Lung (tissue), 12 donors: ENCODE measurements around the gene G6PC1. TPM values are rescaled to one million over a fixed set of nuclear protein-coding genes. Genes with fewer than 3 reads are reported as not detected.
A peak's percentile ranks its signal among the peaks of the same experiment; 100 is the strongest.

Experiments
- ATAC-seq: fragments of 200-7000 bp; cut with Tn5 transposase; one replicate; pipeline ENCODE4 v1.9.1; 2020; ENCODE audit warnings: moderate number of reproducible peaks; ENCODE audit not compliant: insufficient read depth, low FRiP score
- DNase-seq, 3 donors: peaks; one replicate each; pipeline ENCODE4 v3.0.0-alpha.2; 2013 to 2017
- H3K27ac ChIP-seq, 2 donors: one replicate each; pipeline ENCODE4 v1.5.1; 2013; ENCODE audit warnings: mild to moderate bottlenecking in 2 of 2, moderate library complexity in 2 of 2, control low read depth in 1 of 2, inconsistent platforms in 1 of 2, low read depth in 1 of 2, low read length in 1 of 2
- H3K27me3 ChIP-seq, 3 donors: one replicate each; pipeline ENCODE4 v1.5.1; 2013; ENCODE audit warnings: low read length in 2 of 3; ENCODE audit not compliant: control insufficient read depth in 3 of 3, insufficient read depth in 3 of 3
- H3K36me3 ChIP-seq, 4 donors: one replicate each; pipeline ENCODE4 v1.5.1; 2013; ENCODE audit warnings: low read length in 4 of 4, mild to moderate bottlenecking in 1 of 4, moderate library complexity in 1 of 4; ENCODE audit not compliant: control insufficient read depth in 4 of 4, insufficient read depth in 4 of 4
- H3K4me1 ChIP-seq, 5 donors: one replicate each; pipeline ENCODE4 v1.5.1; 2013; ENCODE audit warnings: low read length in 5 of 5, mild to moderate bottlenecking in 2 of 5, moderate library complexity in 1 of 5; ENCODE audit not compliant: control insufficient read depth in 5 of 5, insufficient read depth in 5 of 5
- H3K4me3 ChIP-seq: one replicate; pipeline ENCODE4 v1.5.1; 2013; ENCODE audit warnings: mild to moderate bottlenecking, control low read depth, moderate library complexity
- H3K9ac ChIP-seq, 2 donors: one replicate each; pipeline ENCODE4 v1.5.1; 2013; ENCODE audit warnings: low read length in 2 of 2, control low read depth in 1 of 2; ENCODE audit not compliant: insufficient read depth in 1 of 2
- H3K9me3 ChIP-seq, 4 donors: one replicate each; pipeline ENCODE4 v1.5.1; 2013; ENCODE audit warnings: low read length in 3 of 4, mild to moderate bottlenecking in 1 of 4, moderate library complexity in 1 of 4; ENCODE audit not compliant: control insufficient read depth in 4 of 4, insufficient read depth in 3 of 4
- CTCF ChIP-seq: IDR thresholded peaks from 2 replicates; pipeline ENCODE4 v1.5.1; 2012; ENCODE audit warnings: mild to moderate bottlenecking; ENCODE audit errors: control extremely low read depth, extremely low read depth
- WGBS, 2 donors: extraction: QIAGEN DNeasy Blood & Tissue Kit; methylation state at CpG; one replicate each; pipeline ENCODE4 v1.1.7; 2013; 5-methylcytosine and 5-hydroxymethylcytosine counted together
- polyA plus RNA-seq, 2 donors: library from polyadenylated mRNA; stranded (reverse); fragments of 200-250 nt; gene quantifications; one replicate each; pipeline ENCODE4 v1.2.1, GENCODE V29; 2013
- total RNA-seq, 2 donors: library from RNA; depleted of rRNA in 1 of 2; stranded (reverse); fragments of >200 nt in 1 of 2; gene quantifications; one replicate each; pipeline ENCODE4 v1.2.1, GENCODE V29; 2014 to 2021
- donor health status: control.
- donor health status: control.
- donor health status: Bipolar disorder and iron deficiency.
- donor health status: healthy.
- donor health status: DM: yes; HTN: yes; CAD: no.

The G6PC1 gene
- total and polyA plus RNA-seq, 4 donors: 0.09 TPM; not detected in 3

DNA sequence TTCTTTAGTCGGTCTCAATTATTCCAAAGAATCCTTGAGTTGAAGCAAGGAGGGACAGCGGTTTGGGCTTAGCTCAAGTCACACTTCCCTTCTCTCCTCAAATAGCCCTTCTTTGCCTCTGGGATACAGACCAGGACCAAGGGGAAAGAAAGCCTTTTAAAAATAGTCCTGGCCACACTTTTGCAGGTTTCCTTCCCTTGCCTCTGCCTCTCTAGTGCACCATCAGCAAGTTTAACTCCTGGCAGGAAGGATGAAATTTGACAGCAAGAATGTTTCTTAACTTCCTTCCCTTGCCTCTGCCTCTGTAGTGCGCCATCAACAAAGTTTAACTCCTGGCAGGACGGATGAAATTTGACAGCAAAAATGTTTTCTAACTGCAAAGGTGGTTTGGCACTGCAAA is 7.2 kb upstream of the G6PC1 start:
- H3K9me3 ChIP-seq: no peaks in the 10 kb centered on the region
- TF ChIP-seq CTCF: no peak
- WGBS, 2 donors: 10 to 17% methylated on average over 4 of the region's 4 CpGs
- H3K4me3 ChIP-seq: no peak overlapping the region
- H3K4me1 ChIP-seq: peaks cover 7 to 39% (median 14%) of the 10 kb centered on the region in 5 donors
- ATAC-seq (peak; percentile 21), DNase-seq (peak in 2 of 3 donors; percentile 69)
- H3K27ac ChIP-seq: peak overlapping the region in 1 of 2 donors; percentile 46
- H3K9ac ChIP-seq: peak overlapping the region in 1 of 2 donors; percentile 67
- H3K27me3 ChIP-seq: no peaks in the 10 kb centered on the region
- H3K36me3 ChIP-seq: no peaks in the 10 kb centered on the region

DNA sequence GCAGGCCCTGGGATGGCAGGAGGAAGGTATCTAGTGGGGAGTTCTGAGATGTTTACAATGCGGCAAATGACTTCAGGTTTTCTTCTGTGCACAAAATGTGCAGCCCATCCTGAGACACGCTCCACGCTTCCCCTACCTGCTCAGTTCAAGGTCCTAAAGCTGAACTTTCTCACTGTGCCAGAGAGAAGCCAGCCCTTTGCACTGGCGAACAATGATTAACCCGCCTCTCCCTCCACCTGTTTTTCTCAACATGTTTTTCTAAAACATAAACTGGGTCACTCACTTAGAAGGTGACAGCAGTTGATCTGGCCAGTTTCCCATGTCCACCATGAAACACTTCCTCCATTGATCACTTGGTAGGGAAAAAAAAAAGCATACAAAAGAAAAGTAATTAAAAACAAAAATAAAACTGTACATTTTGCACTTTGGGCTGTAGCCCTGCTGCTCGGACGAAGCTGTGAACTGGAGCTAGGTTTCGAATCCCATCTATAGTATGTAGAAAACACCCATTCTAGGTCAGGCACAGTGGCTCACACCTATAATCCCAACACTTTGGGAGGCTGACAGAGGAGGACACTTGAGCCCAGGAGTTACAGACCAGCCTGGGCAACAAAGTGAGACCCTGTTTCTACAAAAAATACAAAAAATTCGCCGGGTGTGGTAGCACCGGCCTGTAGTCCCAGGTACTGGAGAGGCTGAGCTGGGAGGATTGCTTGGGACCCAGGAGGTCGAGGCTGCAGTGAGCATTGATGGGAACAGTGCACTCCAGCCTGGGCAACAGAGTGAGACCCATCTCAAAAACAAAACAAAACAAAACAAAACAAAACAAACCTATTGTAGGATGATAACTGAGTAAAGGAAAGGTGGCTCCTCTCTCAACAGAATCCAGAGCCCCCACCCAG is 6.1 kb upstream of the G6PC1 start:
- peak overlapping the region in 1 of 2 donors; percentile 19 for H3K9ac ChIP-seq
- no peaks in the 10 kb centered on the region for H3K9me3 ChIP-seq
- no peak for TF ChIP-seq CTCF
- WGBS, 2 donors: 68 to 91% methylated on average over 12 of the region's 12 CpGs
- H3K4me1 ChIP-seq: peaks cover 7 to 39% (median 14%) of the 10 kb centered on the region in 5 donors
- no peak for ATAC-seq
- H3K27me3 ChIP-seq: no peaks in the 10 kb centered on the region
- no peak overlapping the region for H3K4me3 ChIP-seq
- peak overlapping the region in 1 of 2 donors; percentile 67 for H3K27ac ChIP-seq
- H3K36me3 ChIP-seq: no peaks in the 10 kb centered on the region
- no peak for DNase-seq

DNA sequence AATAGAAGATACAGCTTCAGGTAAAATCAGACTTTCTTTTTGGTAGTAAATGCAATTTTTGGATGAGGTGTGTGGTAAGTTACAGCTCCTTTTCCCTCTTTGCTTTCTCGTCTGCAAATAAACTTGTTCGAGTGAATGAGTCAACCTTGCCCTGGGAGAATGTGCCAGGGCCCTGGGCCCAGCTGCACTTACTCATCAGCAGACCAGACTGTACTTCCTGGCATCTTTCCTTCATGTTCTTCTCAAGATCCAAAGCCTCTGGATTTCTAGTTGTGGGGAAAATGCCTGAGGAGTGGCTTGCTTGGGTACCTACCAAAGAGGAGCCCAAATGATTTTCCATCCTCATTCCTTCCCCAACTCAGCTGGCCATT is 5.4 kb upstream of the G6PC1 start:
- H3K4me3 ChIP-seq: no peak overlapping the region
- peaks cover 7 to 39% (median 14%) of the 10 kb centered on the region in 5 donors for H3K4me1 ChIP-seq
- no peaks in the 10 kb centered on the region for H3K9me3 ChIP-seq
- DNase-seq: peak; percentile 32 to 72 (median 51)
- WGBS, 2 donors: 18 to 25% methylated on average over 2 of the region's 2 CpGs
- ATAC-seq: peak; percentile 44
- H3K36me3 ChIP-seq: no peaks in the 10 kb centered on the region
- H3K27me3 ChIP-seq: no peaks in the 10 kb centered on the region
- H3K27ac ChIP-seq: no peak overlapping the region
- no peak overlapping the region for H3K9ac ChIP-seq
- no peak for TF ChIP-seq CTCF
